ENCODE results near the gene H2BW1. TPM values are rescaled to one million over a fixed set of nuclear protein-coding genes. Genes with fewer than 3 reads are reported as not detected.
"Not testable (repeated sequence)": the region's sequence is repeated elsewhere in the genome, so short reads cannot be mapped to it uniquely, and the experiment has no call there.

Gene H2BW1, protein sequence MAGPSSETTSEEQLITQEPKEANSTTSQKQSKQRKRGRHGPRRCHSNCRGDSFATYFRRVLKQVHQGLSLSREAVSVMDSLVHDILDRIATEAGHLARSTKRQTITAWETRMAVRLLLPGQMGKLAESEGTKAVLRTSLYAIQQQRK
- not detected for total RNA-seq (ENCODE audit: unreplicated experiment)
- long read RNA-seq = 0 reads

DNA sequence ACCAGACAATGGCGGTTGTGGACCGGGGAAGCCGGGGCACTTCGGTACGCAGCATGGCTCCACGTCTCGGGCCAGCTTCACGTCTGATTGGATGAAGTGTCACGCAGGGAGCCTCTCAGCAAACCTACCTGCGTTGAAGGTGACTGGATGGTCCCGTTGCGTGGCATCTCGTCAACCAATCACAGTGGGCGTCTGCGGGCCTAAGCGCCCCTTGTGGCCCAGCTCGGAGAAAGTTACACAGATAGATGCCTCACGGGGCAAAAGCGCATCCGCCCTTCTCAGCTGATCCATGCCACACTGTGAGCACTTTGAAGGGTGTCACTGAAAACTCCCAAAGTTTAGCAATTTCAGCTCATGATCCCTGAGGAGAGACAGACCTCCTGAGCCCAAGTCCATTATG is at the start of gene H2BW1:
Gene H2BW1 (minus strand): TSS at position 103 of the 400 bp plus-strand sequence. CDS start 132 bp downstream, outside the sequence.
- Mint-ChIP-seq H3K27ac (ENCODE audit: unreplicated experiment) (no peak within 1 kb of the TSS), H3K4me1 (ENCODE audit: low read depth, unreplicated experiment) (no peaks in the 10 kb centered on the region), H3K36me3 (ENCODE audit: unreplicated experiment) (no peaks in the 10 kb centered on the region), H3K27me3 (ENCODE audit: unreplicated experiment) (no peaks in the 10 kb centered on the region), H3K4me3 (ENCODE audit: unreplicated experiment) (no peak within 1 kb of the TSS), H3K9me3 (ENCODE audit: unreplicated experiment) (peaks cover 2% of the 10 kb centered on the region)
- no peak for DNase-seq
- TF ChIP-seq, protein P1, sequence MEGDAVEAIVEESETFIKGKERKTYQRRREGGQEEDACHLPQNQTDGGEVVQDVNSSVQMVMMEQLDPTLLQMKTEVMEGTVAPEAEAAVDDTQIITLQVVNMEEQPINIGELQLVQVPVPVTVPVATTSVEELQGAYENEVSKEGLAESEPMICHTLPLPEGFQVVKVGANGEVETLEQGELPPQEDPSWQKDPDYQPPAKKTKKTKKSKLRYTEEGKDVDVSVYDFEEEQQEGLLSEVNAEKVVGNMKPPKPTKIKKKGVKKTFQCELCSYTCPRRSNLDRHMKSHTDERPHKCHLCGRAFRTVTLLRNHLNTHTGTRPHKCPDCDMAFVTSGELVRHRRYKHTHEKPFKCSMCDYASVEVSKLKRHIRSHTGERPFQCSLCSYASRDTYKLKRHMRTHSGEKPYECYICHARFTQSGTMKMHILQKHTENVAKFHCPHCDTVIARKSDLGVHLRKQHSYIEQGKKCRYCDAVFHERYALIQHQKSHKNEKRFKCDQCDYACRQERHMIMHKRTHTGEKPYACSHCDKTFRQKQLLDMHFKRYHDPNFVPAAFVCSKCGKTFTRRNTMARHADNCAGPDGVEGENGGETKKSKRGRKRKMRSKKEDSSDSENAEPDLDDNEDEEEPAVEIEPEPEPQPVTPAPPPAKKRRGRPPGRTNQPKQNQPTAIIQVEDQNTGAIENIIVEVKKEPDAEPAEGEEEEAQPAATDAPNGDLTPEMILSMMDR (IDR thresholded peaks at IDR 0.05; ENCODE audit: partially characterized antibody, unreplicated experiment) = no peak

DNA sequence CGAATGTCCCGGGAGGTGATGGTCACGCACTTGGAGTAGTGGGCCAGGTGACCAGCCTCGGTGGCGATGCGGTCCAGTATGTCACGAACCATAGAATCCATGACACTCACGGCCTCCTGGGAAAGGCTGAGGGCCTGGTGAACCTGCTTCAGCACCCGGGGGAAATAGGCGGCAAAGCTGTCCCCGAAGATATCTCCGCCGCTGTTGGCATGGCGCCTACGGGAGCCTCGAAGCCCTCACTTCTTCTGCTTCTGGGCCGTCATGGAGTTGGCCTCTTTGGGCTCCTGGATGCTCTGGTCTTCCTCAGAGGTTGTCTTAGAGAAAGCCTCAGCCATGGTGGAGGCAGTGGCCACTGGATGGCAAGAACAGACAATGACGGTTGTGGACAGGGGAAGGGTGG is 49.1 kb upstream of the H2BW1 start:
- H3K27ac Mint-ChIP-seq (ENCODE audit: unreplicated experiment) = not testable (repeated sequence)

GRCh38 chrX:104054956-104055355 is 41.4 kb upstream of the H2BW1 start:
- not testable (repeated sequence) for H3K4me1 Mint-ChIP-seq (ENCODE audit: low read depth, unreplicated experiment); H3K4me3 Mint-ChIP-seq (ENCODE audit: unreplicated experiment); DNase-seq; H3K27me3 Mint-ChIP-seq (ENCODE audit: unreplicated experiment); H3K9me3 Mint-ChIP-seq (ENCODE audit: unreplicated experiment); H3K36me3 Mint-ChIP-seq (ENCODE audit: unreplicated experiment); H3K27ac Mint-ChIP-seq (ENCODE audit: unreplicated experiment)

More for the DNA sequence above, 49.1 kb upstream of the H2BW1 start:
- H3K27me3 Mint-ChIP-seq (ENCODE audit: unreplicated experiment); H3K36me3 Mint-ChIP-seq (ENCODE audit: unreplicated experiment); H3K4me1 Mint-ChIP-seq (ENCODE audit: low read depth, unreplicated experiment); H3K9me3 Mint-ChIP-seq (ENCODE audit: unreplicated experiment); DNase-seq; H3K4me3 Mint-ChIP-seq (ENCODE audit: unreplicated experiment): not testable (repeated sequence)

- no peaks in the 10 kb centered on the region for H3K9me3 Mint-ChIP-seq (ENCODE audit: unreplicated experiment)
- TF ChIP-seq, protein P1 (IDR thresholded peaks at IDR 0.05; ENCODE audit: partially characterized antibody, unreplicated experiment) = no peak
- no peak overlapping the region for H3K27ac Mint-ChIP-seq (ENCODE audit: unreplicated experiment)
- H3K4me1 Mint-ChIP-seq (ENCODE audit: low read depth, unreplicated experiment) = no peaks in the 10 kb centered on the region
- H3K36me3 Mint-ChIP-seq (ENCODE audit: unreplicated experiment) = no peaks in the 10 kb centered on the region
- H3K4me3 Mint-ChIP-seq (ENCODE audit: unreplicated experiment) = no peak overlapping the region
- DNase-seq = no peak
- H3K27me3 Mint-ChIP-seq (ENCODE audit: unreplicated experiment) = no peaks in the 10 kb centered on the region
These were observed 33.7 kb upstream of the H2BW1 start for GRCh38 chrX:104047171-104047570.

GRCh38 chrX:104045642-104046041 is 32.1 kb upstream of the H2BW1 start:
- TF ChIP-seq, protein P1 (IDR thresholded peaks at IDR 0.05; ENCODE audit: partially characterized antibody, unreplicated experiment) = no peak
- Mint-ChIP-seq H3K27ac (ENCODE audit: unreplicated experiment) (no peak overlapping the region), H3K9me3 (ENCODE audit: unreplicated experiment) (no peaks in the 10 kb centered on the region), H3K27me3 (ENCODE audit: unreplicated experiment) (no peaks in the 10 kb centered on the region), H3K36me3 (ENCODE audit: unreplicated experiment) (no peaks in the 10 kb centered on the region), H3K4me1 (ENCODE audit: low read depth, unreplicated experiment) (no peaks in the 10 kb centered on the region), H3K4me3 (ENCODE audit: unreplicated experiment) (no peak overlapping the region)
- no peak for DNase-seq

DNA sequence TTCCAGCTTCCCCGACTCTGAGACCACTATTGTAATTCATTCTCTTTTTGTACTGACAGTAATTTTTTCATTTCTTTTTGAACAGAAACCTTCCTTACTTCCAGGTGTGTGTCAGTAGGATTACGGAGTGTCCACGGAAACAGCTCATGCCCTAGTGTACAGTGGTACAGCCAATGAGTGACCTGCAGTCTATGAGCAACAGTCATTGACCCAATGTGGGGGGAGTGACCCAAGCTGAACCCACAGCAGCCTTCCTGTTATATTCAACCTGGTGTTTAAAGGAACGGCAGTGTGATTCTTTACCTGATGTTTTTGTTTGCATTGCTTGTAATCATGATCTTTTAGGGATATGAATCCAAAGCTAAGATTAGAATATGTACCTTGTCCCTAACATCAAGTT is 27.5 kb upstream of the H2BW1 start:
- Mint-ChIP-seq H3K9me3 (ENCODE audit: unreplicated experiment) (peaks cover 2% of the 10 kb centered on the region), H3K4me3 (ENCODE audit: unreplicated experiment) (no peak overlapping the region), H3K36me3 (ENCODE audit: unreplicated experiment) (no peaks in the 10 kb centered on the region), H3K4me1 (ENCODE audit: low read depth, unreplicated experiment) (no peaks in the 10 kb centered on the region), H3K27me3 (ENCODE audit: unreplicated experiment) (no peaks in the 10 kb centered on the region), H3K27ac (ENCODE audit: unreplicated experiment) (no peak overlapping the region)
- no peak for DNase-seq
- TF ChIP-seq, protein P1 (IDR thresholded peaks at IDR 0.05; ENCODE audit: partially characterized antibody, unreplicated experiment) = no peak

Data from glutamatergic neuron (in vitro differentiated cells).